GM18870 (cell line): ENCODE measurements around the gene FAM136A.
"Not testable (repeated sequence)": the region's sequence is repeated elsewhere in the genome, so short reads cannot be mapped to it uniquely, and the experiment has no call there.

Experiments
- ATAC-seq: cut with Tn5 transposase; IDR thresholded peaks from one replicate; pipeline ENCODE4 v1.9.1; 2021; ENCODE audit warnings: moderate library complexity; ENCODE audit not compliant: unreplicated experiment

The FAM136A gene

DNA sequence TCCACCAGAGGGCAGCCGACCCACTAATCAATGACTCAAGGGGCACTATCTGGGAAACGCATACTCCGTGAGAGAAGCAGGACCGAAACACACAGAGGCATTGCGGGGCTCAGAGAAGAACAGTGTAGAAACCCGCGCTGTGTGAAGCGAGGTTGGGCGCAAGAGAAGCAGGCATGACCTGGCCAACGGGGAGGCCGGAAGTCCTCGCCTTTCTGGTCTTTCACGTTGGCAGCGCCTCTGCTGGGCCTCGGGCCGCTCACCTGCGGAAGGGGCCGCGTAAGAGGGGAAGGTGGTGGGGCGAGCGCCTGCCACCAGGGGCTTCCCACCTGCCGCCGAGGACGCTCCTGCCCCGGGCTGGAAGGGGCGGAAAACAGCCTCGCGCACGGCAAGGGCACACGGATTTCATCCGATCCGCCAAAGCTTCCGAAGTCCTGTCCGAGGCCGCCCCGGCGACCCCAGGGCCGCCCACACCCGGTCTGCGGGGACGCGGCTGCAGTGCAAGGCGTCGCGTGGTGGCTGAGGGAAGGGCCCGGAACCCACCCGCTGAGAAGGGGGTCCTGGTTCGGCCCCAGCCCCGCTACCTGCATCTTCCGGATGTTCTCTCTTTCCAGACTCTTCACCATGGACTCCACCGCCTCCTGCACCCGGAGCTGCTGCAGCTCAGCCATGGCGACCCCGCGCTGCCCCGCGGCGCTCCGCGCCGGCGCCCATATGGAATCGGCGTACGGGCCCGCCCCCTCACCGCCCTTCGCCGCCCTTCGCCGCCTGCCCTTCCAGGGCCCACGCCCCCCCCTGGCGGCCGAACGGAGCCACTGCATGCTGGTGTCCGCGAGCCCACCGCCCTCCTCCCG lies at the start of gene FAM136A:
Gene FAM136A, minus strand, starts transcription at position 724 of the 851 bp plus-strand sequence. Its CDS starts 56 bp downstream, at position 668.
- ATAC-seq, result peak; percentile 47

GRCh38 chr2:70349921-70350685 lies 48.2 kb upstream of the FAM136A start:
- no peak for ATAC-seq

GRCh38 chr2:70347831-70348230 lies 46.0 kb upstream of the FAM136A start:
- no peak for ATAC-seq

- ATAC-seq, result no peak
Measured at GRCh38 chr2:70344195-70344594, 42.3 kb upstream of the FAM136A start.

DNA sequence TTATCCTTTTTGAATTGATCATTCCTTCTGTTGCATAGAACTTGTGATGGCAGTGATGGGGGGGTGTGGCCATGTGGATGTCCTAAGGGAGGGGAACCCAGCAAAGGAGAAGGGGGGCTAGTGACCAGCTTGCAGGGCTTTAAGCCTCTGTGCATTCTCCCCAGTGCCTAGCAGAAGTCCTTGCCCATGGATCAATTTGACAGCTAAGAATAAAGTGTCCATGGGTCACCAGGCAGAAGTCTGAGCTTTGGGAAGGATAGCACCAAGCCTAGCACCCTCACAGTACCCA lies 39.6 kb upstream of the FAM136A start:
- no peak for ATAC-seq

GRCh38 chr2:70340761-70341476 lies 39.1 kb upstream of the FAM136A start:
- ATAC-seq, result no peak

DNA sequence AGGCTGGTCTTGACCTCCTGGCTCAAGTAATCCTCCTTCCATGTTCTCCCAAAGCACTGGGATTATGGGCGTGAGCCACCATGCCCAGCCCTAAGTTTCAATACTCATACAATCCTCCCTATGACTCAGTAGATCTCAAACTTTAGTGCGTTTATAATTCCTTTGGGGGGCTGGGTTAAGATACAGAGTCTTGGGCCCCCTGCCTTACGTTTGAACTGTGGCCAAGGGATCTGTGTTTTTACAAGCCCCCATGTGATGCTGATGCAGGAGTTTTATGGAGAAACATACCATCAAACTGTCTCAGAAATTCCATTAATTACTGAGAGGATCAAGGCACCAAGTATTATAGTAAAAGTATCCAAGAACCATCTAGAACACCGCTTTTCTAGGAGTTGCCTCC lies 38.2 kb upstream of the FAM136A start:
- no peak for ATAC-seq

DNA sequence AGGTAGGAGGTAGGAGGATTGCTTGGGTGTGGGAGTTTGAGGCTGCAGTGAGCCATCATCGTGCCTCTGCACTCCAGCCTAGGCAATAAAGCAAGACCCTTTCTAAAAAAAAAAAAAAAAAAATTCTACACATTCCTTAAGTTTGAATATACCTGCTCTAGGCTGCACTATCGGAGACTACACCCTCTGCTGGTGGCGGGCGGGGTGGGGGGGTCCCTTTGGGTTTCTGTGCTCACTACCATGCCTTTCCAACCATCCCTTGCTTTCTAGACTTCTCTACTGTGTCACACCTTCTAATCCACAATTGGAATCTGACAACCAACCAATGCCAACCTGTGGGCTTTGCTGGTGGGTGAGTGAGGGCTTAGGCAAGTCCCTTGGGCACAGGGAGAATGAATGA lies 34.7 kb upstream of the FAM136A start:
- ATAC-seq, result no peak

- ATAC-seq, result no peak
Measured at GRCh38 chr2:70331012-70331411, 29.1 kb upstream of the FAM136A start.

GRCh38 chr2:70330476-70330875 lies 28.6 kb upstream of the FAM136A start:
- ATAC-seq, result no peak

GRCh38 chr2:70328921-70329561 lies 27.2 kb upstream of the FAM136A start:
- no peak for ATAC-seq

- no peak for ATAC-seq
Measured at GRCh38 chr2:70325875-70326274, 24.0 kb upstream of the FAM136A start.

- no peak for ATAC-seq
Measured at GRCh38 chr2:70322518-70322917, 20.7 kb upstream of the FAM136A start.

GRCh38 chr2:70321370-70321769 lies 19.5 kb upstream of the FAM136A start:
- ATAC-seq, result no peak

GRCh38 chr2:70314640-70315039 lies 12.8 kb upstream of the FAM136A start:
- no peak for ATAC-seq

DNA sequence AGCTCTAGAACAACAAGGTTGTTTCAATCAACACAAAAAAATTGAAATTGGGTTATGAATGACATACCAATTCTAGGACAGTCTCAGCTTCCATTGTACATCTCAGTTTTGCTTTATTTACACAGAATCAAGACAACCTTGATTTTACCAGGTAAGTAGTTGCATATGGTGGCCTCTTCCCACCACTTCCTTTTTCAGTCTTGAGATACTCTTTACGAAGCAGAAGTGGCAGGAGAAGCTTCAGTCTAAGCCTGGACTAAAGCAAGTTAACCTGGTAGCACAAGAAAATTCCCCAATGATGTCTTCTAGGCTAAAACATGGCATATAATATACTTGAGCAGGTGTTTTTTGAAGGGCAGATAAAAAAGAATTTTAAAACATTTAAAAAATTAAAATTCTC lies 10.7 kb upstream of the FAM136A start:
- no peak for ATAC-seq

GRCh38 chr2:70310899-70311298 lies 9.0 kb upstream of the FAM136A start:
- no peak for ATAC-seq

- no peak for ATAC-seq
Measured at GRCh38 chr2:70305531-70305930, 3.7 kb upstream of the FAM136A start.

- no peak for ATAC-seq
Measured at GRCh38 chr2:70304498-70304897, 2.6 kb upstream of the FAM136A start.

GRCh38 chr2:70303186-70303585 lies 1.3 kb upstream of the FAM136A start:
- ATAC-seq, result no peak

DNA sequence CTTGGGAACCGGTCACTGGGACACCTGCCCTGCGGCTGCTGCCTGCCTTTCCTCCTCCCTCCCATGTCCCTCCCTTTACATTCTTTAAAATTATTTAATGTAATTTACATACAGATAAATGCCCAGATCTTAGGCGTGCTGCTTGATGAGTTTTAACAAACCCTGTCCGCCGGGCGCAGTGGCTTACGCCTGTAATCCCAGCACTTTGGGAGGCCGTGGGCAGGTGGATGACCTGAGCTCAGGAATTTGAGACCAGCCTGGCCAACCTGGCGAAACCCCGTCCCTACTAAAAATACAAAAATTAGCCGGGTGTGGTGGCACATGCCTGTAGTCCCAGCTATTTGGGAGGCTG lies 304 bp upstream of the FAM136A start:
- not testable (repeated sequence) for ATAC-seq
